Renal cortical epithelial cell (primary cell): Measurements from ENCODE around the gene OR1N1. TPM values are rescaled to one million over a fixed set of nuclear protein-coding genes. Genes with fewer than 3 reads are reported as not detected.
"Not testable (repeated sequence)": the region's sequence is repeated elsewhere in the genome, so short reads cannot be mapped to it uniquely, and the experiment has no call there.

ENCODE experiments used
- DNase-seq: peaks from one replicate; pipeline ENCODE4 v3.0.0-alpha.2; 2011; ENCODE audit warnings: low read depth
- total RNA-seq: library from RNA; depleted of rRNA; stranded (reverse); fragments of >200 nt; gene quantifications from 2 replicates; pipeline ENCODE4 v1.2.3, GENCODE V29; 2014

The OR1N1 gene
- not detected in 2 replicates for total RNA-seq

GRCh38 chr9:122527193-122527592, at the start of gene OR1N1:
Gene OR1N1, minus strand, starts transcription at chr9:122527293. Its CDS starts 0 bp downstream, at chr9:122527293.
- no peak for DNase-seq

GRCh38 chr9:122572456-122572855, 45.4 kb upstream of the OR1N1 start:
- peak; percentile 44 for DNase-seq

- no peak for DNase-seq
Measured at GRCh38 chr9:122567901-122568300, 40.8 kb upstream of the OR1N1 start.

GRCh38 chr9:122562134-122562760, 35.2 kb upstream of the OR1N1 start:
- no peak for DNase-seq

- DNase-seq: no peak
Measured at GRCh38 chr9:122561446-122561845, 34.4 kb upstream of the OR1N1 start.

- DNase-seq: no peak
Measured at GRCh38 chr9:122552812-122553211, 25.7 kb upstream of the OR1N1 start, which contains the start of gene OR1N2. Gene OR1N2, plus strand, starts transcription at chr9:122553112. Its CDS starts 100 bp downstream, at chr9:122553212.

- DNase-seq: no peak
Measured at GRCh38 chr9:122551371-122551770, 24.3 kb upstream of the OR1N1 start.

GRCh38 chr9:122546196-122546595, 19.1 kb upstream of the OR1N1 start:
- DNase-seq: peak; percentile 30

GRCh38 chr9:122538757-122539156, 11.7 kb upstream of the OR1N1 start:
- no peak for DNase-seq

GRCh38 chr9:122537066-122537465, 10.0 kb upstream of the OR1N1 start:
- DNase-seq: peak; percentile 93

- DNase-seq: peak; percentile 93
Measured at GRCh38 chr9:122536134-122536533, 9.0 kb upstream of the OR1N1 start.

GRCh38 chr9:122531157-122531556, 4.1 kb upstream of the OR1N1 start:
- DNase-seq: not testable (repeated sequence)

- no peak for DNase-seq
Measured at GRCh38 chr9:122526602-122527001, 491 bp downstream of the OR1N1 start.

GRCh38 chr9:122519376-122519775, 7.7 kb downstream of the OR1N1 start:
- no peak for DNase-seq

GRCh38 chr9:122518841-122519240, 8.3 kb downstream of the OR1N1 start, which contains the start of gene OR1J4:
Gene OR1J4, plus strand, starts transcription at chr9:122519141. Its CDS starts 0 bp downstream, at chr9:122519141.
- no peak for DNase-seq

- DNase-seq: no peak
Measured at GRCh38 chr9:122518226-122518625, 8.9 kb downstream of the OR1N1 start.

- DNase-seq: no peak
Measured at GRCh38 chr9:122510502-122510901, 16.6 kb downstream of the OR1N1 start, which contains the start of gene OR1J2. Gene OR1J2, plus strand, starts transcription at chr9:122510802. Its CDS starts 0 bp downstream, at chr9:122510802.

GRCh38 chr9:122506964-122507363, 20.1 kb downstream of the OR1N1 start:
- no peak for DNase-seq

- DNase-seq: peak; percentile 62
Measured at GRCh38 chr9:122498883-122499288, 28.2 kb downstream of the OR1N1 start.

GRCh38 chr9:122479062-122479461, 48.0 kb downstream of the OR1N1 start:
- no peak for DNase-seq

- no peak for DNase-seq
Measured at GRCh38 chr9:122477826-122478225, 49.3 kb downstream of the OR1N1 start, which contains the start of gene OR1J1. Gene OR1J1, minus strand, starts transcription at chr9:122477926. Its CDS starts 0 bp downstream, at chr9:122477926.

- no peak for DNase-seq
Measured at GRCh38 chr9:122477346-122477745, 49.7 kb downstream of the OR1N1 start.
